Panc1 (cell line): ENCODE results near the gene NDUFAF8. TPM values are rescaled to one million over a fixed set of nuclear protein-coding genes. Genes with fewer than 3 reads are reported as not detected.

Experiments
- ATAC-seq: fragments of 200-7000 bp; cut with Tn5 transposase; 2 replicates; pipeline ENCODE4 v1.9.1; 2020; ENCODE audit warnings: mild to moderate bottlenecking, moderate library complexity
- BruUV-seq: library from RNA; stranded (reverse); fragments of 400-500 nt; replicated peaks from 2 replicates; lab custom pipeline; 2021; lab: Mats Ljungman, UMichigan
- CTCF ChIA-PET: fragments of 300-600 bp; sonication (Branson Sonifier 250); formaldehyde crosslinking; loops from one replicate; lab custom pipeline; 2022; ENCODE audit warnings: antibody characterized with exemption; lab: Charles Lee
- POLR2A ChIA-PET: fragments of 300-600 bp; sonication (Branson Sonifier 250); formaldehyde crosslinking; loops from one replicate; lab custom pipeline; 2022; ENCODE audit warnings: antibody characterized with exemption; lab: Charles Lee
- DNase-seq: peaks from one replicate; pipeline ENCODE4 v3.0.0-alpha.2; 2010; ENCODE audit warnings: low read depth, low spot score
- H3K27ac ChIP-seq: 2 replicates; pipeline ENCODE4 v1.5.1; 2011; ENCODE audit warnings: mild to moderate bottlenecking, low read length, inconsistent platforms
- H3K27me3 ChIP-seq: fragments of 200-500 bp; sonication (Bioruptor generic); 2 replicates; pipeline ENCODE4 v1.6.0; 2014; ENCODE audit warnings: low read length, inconsistent platforms; ENCODE audit not compliant: control insufficient read depth, insufficient read depth
- H3K36me3 ChIP-seq: fragments of 200-500 bp; sonication (Bioruptor generic); 2 replicates; pipeline ENCODE4 v1.5.1; 2014; ENCODE audit warnings: inconsistent platforms, mild to moderate bottlenecking, low read length, moderate library complexity; ENCODE audit not compliant: control insufficient read depth, insufficient read depth
- H3K4me1 ChIP-seq: 2 replicates; pipeline ENCODE4 v1.5.1; 2011; ENCODE audit warnings: inconsistent platforms, mild to moderate bottlenecking, low read length, moderate library complexity; ENCODE audit not compliant: control insufficient read depth, insufficient read depth
- H3K4me3 ChIP-seq, 2 experiments: 2 replicates each; pipeline ENCODE4 v1.5.1; 2011 to 2012; ENCODE audit warnings: low read depth in 2 of 2, low read length in 2 of 2, mild to moderate bottlenecking in 2 of 2, inconsistent platforms in 1 of 2, moderate library complexity in 1 of 2
- H3K9me3 ChIP-seq: fragments of 200-500 bp; sonication (Bioruptor generic); 2 replicates; pipeline ENCODE4 v1.5.1; 2014; ENCODE audit warnings: low read depth, mild to moderate bottlenecking, inconsistent platforms, low read length, moderate library complexity; ENCODE audit not compliant: control insufficient read depth, insufficient read depth
- POLR2AphosphoS5 ChIP-seq: IDR thresholded peaks from 2 replicates; pipeline ENCODE4 v1.6.1; 2012; ENCODE audit warnings: mild to moderate bottlenecking, low read depth, low read length, moderate library complexity
- REST ChIP-seq, 2 experiments: IDR thresholded peaks; 2 replicates each; pipeline ENCODE4 v1.6.1; 2011 to 2012; ENCODE audit warnings: low read depth in 2 of 2, control low read depth in 1 of 2, low read length in 1 of 2, mild to moderate bottlenecking in 1 of 2, moderate library complexity in 1 of 2; ENCODE audit not compliant: insufficient read depth in 1 of 2
- SIN3A ChIP-seq: IDR thresholded peaks from 2 replicates; pipeline ENCODE4 v1.6.1; 2012; ENCODE audit warnings: low read depth, mild to moderate bottlenecking, low read length, moderate library complexity, borderline replicate concordance; ENCODE audit not compliant: insufficient read depth
- TCF7L2 ChIP-seq: IDR thresholded peaks from 2 replicates; pipeline ENCODE4 v1.6.1; 2011; ENCODE audit warnings: mild to moderate bottlenecking, low read depth, low read length, inconsistent platforms
- in situ Hi-C: cut with HindIII; loops from 2 replicates; pipeline ENCODE4 v1.10.0; 2016; ENCODE audit warnings: low sequenced_read_pairs, low pct_unique_long_range_greater_than_20kb
- intact Hi-C: fragments of 100-400 bp; cut with micrococcal nuclease; formaldehyde crosslinking; loops from one replicate; pipeline ENCODE4 v1.10.0; 2022; ENCODE audit not compliant: unreplicated experiment
- total RNA-seq: library from RNA; stranded (reverse); gene quantifications from one replicate; pipeline ENCODE4 v1.2.1, GENCODE V29; 2021; ENCODE audit not compliant: unreplicated experiment
- TF ChIP-seq, protein P1 (sequence below): fragments of 450-650 bp; IDR thresholded peaks from 2 replicates; pipeline ENCODE4 v1.5.1; 2017; ENCODE audit warnings: mild to moderate bottlenecking

Gene NDUFAF8
- total RNA-seq, 1 experiment from 2014 or later = 75.8 TPM

DNA sequence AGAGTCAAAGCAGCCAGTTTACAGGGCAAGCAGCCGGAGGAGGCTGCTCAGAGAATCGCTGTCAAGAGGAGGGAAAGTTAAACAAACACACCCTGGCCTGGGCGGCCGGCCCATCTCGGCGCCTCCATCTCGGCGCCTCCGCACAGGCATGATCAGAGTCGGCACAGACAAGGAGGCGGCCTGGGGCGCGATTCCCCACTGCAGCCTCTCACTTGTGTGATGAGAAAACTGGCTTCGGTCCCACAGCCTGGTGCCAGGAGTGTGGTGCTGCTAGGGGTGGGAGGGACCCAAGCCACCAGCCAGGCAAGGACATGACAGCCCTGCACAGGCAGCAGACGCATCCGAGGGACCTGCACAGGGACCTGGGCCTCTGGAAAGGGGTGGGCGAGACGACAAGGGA is 38.3 kb downstream of the NDUFAF8 start:
- ChIA-PET POLR2A (no interaction called here), CTCF (no interaction called here)
- Histone ChIP-seq H3K4me3 (no peak overlapping the region), H3K27ac (no peak overlapping the region), H3K36me3 (peaks cover 7% of the 10 kb centered on the region; the same call in 1 of the 2 replicates), H3K4me1 (no peaks in the 10 kb centered on the region), H3K27me3 (no peaks in the 10 kb centered on the region), H3K9me3 (no peaks in the 10 kb centered on the region)
- no peak for DNase-seq
- TF ChIP-seq TCF7L2 (no peak), SIN3A (no peak), REST (IDR thresholded peaks at IDR 0.05; ENCODE audit: insufficient read depth in 1 of 2, low read depth in 2 of 2, low read length in 1 of 2) (no peak), POLR2AphosphoS5 (no peak)
- TF ChIP-seq, protein P1, sequence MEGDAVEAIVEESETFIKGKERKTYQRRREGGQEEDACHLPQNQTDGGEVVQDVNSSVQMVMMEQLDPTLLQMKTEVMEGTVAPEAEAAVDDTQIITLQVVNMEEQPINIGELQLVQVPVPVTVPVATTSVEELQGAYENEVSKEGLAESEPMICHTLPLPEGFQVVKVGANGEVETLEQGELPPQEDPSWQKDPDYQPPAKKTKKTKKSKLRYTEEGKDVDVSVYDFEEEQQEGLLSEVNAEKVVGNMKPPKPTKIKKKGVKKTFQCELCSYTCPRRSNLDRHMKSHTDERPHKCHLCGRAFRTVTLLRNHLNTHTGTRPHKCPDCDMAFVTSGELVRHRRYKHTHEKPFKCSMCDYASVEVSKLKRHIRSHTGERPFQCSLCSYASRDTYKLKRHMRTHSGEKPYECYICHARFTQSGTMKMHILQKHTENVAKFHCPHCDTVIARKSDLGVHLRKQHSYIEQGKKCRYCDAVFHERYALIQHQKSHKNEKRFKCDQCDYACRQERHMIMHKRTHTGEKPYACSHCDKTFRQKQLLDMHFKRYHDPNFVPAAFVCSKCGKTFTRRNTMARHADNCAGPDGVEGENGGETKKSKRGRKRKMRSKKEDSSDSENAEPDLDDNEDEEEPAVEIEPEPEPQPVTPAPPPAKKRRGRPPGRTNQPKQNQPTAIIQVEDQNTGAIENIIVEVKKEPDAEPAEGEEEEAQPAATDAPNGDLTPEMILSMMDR = no peak
- no TSS peak for BruUV-seq
- intact Hi-C loops (no loop called here), in situ Hi-C loops (no loop called here)
- no peak for ATAC-seq

GRCh38 chr17:81277946-81278693 is 39.0 kb downstream of the NDUFAF8 start:
- BruUV-seq = no TSS peak
- DNase-seq (no peak), ATAC-seq (no peak)
- no peak overlapping the region for H3K4me3 ChIP-seq
- H3K4me1 ChIP-seq = no peaks in the 10 kb centered on the region
- peaks cover 2% of the 10 kb centered on the region; the same call in 1 of the 2 replicates for H3K36me3 ChIP-seq
- H3K27ac ChIP-seq = no peak overlapping the region
- TF ChIP-seq POLR2AphosphoS5 = no peak
- TF ChIP-seq, protein P1 = no peak
- no peak for TF ChIP-seq SIN3A
- TF ChIP-seq REST (IDR thresholded peaks at IDR 0.05; ENCODE audit: insufficient read depth in 1 of 2, low read depth in 2 of 2, low read length in 1 of 2) = no peak
- no peak for TF ChIP-seq TCF7L2
- POLR2A ChIA-PET = no interaction called here
- CTCF ChIA-PET = no interaction called here
- no peaks in the 10 kb centered on the region for H3K9me3 ChIP-seq
- in situ Hi-C loops (no loop called here), intact Hi-C loops (no loop called here)
- no peaks in the 10 kb centered on the region for H3K27me3 ChIP-seq
